ENCODE measurements around the gene ANTXR1.

GRCh38 chr2:69271831-69272257, 258.9 kb downstream of the ANTXR1 start:
- TF ChIP-seq CTCF (conservative IDR thresholded peaks at IDR 0.05) (no peak), EZH2 (IDR thresholded peaks at IDR 0.05; ENCODE audit: low read depth) (no peak)
